Smooth muscle cell of the brain vasculature (primary cell): ENCODE measurements around the gene S1PR5.
A peak's percentile ranks its signal among the peaks of the same experiment; 100 is the strongest.
"Not testable (repeated sequence)": the region's sequence is repeated elsewhere in the genome, so short reads cannot be mapped to it uniquely, and the experiment has no call there.

Experiments
- DNase-seq: peaks from one replicate; pipeline ENCODE4 v3.0.0-alpha.2; 2012; ENCODE audit warnings: low read depth, low spot score

Gene S1PR5

DNA sequence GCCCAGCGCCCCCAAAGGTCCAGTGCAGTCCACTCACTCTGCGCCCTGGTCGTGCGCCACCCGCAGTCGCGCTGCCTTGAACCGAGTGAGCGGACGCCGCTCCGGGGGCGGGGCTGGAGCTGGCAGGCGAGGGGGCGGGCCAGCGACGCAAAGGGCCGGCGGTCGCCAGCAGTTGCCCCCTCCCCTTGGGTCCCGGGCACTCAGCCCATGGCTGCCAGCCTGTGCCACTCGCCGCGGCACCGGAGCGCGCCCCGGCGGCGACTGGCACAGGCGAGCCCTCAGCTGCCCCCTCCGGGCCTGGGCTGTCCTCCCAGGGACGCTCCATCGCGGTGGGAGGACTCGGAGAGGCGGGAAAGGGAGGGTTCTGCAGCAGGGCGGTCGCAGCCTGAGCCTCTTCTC, at the start of gene S1PR5:
Gene S1PR5 (minus strand): TSS at position 87 of the 399 bp plus-strand sequence. CDS start 2,436 bp downstream, outside the sequence.
- no peak for DNase-seq

DNA sequence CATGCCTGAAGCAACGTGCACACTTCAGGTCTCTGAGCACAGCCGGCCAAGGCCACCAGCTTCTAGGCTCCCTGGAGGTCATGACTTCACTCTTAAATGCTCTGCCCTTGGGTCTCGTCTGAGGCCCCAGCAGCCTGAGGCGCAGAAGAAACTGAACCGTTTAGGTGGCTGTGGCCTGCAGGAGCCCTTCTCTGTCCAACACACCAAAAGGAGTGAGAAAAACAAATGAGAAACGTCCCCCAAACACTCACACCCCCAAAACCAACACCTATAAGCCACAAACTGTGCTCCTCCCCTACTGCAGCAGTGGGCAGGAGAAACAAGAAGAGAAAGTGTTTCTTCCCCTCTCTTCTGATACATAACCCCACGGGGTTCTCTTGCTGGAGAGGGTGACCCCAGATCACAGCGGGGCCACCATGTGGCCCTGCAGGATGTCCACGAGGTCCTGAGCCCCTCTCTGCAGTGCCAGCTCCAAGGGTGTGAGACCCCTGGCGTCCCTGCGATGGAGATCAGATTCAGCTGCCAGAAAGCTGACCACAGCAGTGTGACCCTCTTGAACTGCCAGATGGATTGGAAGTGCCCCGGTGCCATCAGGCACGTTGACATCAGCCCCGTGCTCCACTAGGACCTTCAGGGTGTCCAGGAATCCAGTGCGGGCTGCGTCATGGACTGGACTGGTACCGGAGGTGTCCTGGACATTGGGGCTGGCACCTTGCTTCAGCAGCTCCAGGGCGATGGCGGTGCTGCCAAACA, 49.6 kb upstream of the S1PR5 start:
- DNase-seq: no peak

DNA sequence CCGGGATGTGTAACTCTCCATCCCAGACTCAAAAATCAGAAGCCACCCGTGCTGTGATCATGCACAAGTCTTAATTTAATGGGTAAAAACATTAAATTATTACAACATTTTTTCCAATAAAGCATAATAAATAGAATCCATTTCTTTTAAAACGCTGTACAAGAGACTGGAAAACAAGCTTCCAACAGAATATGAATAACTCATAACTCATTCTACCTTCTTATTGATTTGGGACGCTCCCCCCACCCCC, 49.1 kb upstream of the S1PR5 start:
- no peak for DNase-seq

DNA sequence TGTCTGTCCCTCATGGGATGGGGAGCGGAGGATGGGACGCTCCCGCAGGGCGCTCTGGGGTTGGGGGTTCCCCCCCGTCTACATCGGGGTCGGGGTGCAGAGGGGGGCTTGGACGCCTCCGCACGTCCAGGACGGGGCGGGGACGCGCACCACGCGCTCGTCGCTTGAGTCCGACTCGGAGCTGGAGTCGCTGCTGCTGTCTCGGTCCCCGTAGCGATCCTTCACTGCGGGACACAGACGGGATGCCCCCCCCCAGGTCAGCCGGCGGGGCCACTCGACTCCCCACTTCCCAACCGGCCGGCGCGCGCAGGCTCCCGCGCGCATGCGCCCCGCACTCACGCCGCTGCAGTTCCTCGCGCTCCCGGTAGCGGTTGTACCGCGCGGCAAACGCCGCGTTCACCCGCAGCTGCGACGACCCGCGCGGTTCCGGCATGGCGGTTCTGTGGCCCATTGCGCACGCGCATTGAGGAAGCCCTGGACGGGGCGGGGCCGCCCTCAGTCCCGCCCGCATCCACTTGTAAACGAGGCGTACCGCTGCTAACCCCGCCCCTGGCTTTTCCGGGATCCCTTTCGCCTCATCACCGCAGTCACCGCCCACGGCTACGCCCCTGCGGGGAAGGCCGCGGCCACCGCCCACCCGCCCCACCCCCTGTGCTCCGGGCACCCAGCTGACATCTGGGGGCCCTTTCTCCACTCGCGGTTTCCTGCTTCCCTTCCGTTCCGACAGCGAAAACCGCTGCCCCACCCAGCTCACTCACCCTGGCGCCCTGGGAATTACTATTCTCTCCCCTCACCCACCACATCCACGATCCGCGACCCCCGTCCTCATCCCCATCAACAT, 48.5 kb upstream of the S1PR5 start, which contains the start of gene KRI1:
Gene KRI1 (minus strand): TSS at position 444 of the 841 bp plus-strand sequence. CDS start 11 bp downstream, at position 433.
- peak; percentile 90 for DNase-seq

DNA sequence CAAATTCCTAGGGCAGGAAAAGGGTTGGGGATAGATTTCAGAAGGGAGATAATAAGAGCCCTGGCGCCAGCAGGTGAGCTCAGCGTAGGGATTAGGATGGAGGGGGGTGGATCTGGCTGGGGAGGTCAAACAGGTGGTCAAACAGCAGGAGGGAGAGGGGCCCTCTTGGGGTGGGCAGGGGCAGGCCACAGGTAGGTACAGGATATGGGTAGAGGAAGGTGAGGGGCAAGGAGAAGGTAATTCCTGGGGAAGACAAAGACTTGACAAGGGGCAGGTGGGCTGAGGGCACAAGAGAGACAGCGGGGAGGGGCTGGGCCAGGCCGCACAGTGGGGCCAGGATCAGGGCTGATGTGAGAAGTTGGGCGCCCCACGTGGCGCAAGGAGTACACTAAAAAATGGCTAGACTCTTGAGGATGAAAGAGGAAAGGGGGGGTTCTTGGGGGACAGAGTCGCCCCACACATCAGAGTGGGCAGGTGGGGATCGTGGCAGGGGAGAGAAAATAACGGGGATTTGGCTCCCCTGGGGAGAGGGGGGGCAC, 47.9 kb upstream of the S1PR5 start:
- no peak for DNase-seq

GRCh38 chr19:10562609-10563008, 45.4 kb upstream of the S1PR5 start:
- DNase-seq: no peak

DNA sequence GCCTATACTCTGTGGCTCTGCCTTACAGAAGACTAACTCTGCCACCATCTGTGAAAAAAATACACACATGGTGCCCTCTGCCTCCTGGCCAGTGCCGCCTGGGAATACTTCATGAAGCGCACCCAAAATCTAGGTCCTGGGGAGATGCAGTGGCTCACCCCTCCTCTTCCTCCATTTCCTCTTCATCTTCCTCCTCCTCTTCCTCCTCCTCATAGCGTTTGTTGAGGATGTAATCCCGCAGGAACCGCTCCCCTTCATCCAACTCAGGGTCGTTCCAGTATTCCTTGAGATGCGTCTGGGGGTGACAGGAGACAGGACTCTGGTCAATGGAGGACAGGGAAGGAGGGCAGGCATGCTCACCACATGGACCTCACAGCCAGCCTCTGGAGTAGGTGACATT, 42.9 kb upstream of the S1PR5 start:
- DNase-seq: no peak

DNA sequence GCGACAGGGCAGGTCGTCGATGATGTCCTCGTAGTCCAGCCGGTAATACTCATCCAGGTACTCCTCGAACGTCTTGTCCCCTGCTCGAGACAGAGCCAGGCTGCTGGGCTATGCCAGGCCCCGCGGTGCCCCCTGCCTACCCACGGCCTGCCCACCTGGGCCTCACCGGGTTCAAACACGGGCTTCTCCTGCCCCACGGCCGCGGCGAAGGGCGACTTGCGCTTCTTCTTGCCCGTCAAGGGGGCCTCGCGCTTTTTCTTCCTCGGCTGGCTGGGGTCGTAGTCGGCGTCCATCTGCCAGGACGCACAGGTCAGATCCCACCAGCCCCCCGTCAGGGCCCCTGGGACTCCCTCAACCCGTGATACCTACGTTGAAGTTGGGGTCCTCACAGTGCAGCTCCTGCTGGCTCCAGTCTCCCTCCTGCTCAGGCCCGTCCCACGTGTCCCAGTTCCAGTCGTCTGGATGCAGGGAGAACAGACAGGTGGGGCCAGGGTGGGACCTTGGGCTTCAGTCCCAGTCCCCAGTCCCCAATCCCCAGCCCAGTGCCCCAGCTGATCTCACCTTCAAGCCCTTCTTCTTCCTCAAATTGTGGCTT, 40.5 kb upstream of the S1PR5 start:
- no peak for DNase-seq

DNA sequence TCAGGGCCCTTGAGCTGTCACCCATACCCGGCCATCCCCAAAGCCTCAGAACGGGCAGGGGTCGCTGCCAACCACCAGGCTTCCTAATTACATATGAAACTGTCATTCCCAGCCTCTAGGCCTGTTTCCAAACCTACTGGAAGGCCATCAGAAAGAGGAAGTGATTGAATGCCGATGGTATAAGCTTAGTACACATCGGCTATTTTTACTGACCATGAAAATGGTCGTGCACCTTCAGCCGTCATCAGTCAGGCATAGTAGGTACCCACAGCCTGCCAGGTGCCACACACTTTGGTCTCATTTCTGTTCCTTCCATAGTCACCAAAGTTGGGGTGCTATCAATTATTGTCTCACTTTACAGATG, 38.3 kb upstream of the S1PR5 start:
- no peak for DNase-seq

GRCh38 chr19:10554760-10555609, 37.7 kb upstream of the S1PR5 start:
- no peak for DNase-seq

- DNase-seq: no peak
Measured at GRCh38 chr19:10553943-10554381, 36.7 kb upstream of the S1PR5 start.

DNA sequence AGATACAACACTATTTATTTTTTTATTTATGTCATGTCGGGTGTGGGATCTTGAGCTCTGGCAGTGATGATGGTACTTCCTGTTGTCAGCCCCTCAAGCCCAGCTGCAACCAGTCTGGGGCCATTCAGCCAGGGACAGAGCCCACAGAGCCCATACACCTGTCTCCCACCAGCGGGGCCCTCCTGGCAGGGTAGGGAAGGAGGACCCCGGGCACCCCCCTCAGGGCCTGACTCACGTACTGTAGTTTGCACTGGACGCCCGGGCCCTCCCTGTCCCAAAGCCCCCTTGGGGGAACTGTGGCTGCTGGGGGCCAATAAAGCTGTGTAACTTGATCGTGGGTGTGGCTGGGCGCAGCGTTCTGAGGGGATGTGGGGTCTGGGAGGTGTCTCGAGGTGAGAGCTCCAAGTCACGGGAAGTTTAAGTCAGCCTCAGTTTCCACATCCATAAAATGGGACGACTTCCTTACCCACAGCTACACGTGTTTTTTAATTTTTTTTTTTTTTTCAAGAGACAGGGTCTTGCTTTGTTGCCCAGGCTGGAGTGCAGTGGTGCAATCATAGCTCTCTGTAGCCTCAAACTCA, 35.9 kb upstream of the S1PR5 start:
- no peak for DNase-seq

DNA sequence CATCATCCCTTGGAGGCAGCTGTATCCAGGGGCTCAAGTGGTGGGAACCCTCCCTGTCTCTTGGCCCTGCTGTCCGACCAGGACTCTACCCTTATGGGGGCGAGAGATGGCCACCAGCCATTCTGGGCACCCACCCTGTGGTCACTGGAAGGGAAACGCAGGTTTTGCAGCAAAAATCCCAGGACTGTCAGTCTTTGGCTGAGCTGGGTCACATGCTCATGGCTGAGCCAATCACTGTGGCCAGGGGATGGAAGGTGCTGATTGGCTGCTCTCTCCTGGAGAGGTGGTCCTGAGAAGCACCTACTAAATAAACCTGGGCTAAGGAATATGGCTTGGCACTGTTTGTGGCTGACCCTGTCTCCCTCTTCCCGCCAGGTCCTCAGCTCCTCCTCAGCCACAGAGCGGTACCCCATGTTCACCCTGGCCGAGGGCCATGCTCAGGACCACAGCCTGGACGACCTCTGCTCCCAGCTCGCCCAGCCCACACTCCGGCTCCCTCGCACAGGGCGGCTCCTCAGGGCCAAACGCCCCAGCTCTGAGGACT, 35.3 kb upstream of the S1PR5 start:
- DNase-seq: no peak

- no peak for DNase-seq
Measured at GRCh38 chr19:10551698-10552301, 34.6 kb upstream of the S1PR5 start.

- not testable (repeated sequence) for DNase-seq
Measured at GRCh38 chr19:10551006-10551405, 33.8 kb upstream of the S1PR5 start.

DNA sequence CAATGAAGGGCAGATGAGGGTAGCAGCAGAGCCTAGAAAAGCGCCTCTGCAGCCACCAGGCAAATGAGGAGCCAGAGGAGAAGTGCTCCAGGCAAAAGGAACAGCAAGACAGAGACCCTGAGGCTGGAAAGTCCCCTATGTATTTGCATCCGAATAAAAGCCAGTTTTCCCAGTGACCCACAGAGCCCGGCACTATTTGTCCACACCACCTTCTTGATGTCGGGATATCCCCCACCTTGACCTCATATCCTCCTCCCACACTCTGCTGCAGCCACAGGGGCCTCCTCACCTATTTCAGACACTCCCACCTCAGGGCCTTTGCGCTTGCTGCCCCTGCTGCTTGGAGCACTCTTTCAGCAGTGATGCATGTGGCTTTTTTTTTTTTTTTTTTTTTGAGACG, 33.1 kb upstream of the S1PR5 start:
- DNase-seq: no peak

DNA sequence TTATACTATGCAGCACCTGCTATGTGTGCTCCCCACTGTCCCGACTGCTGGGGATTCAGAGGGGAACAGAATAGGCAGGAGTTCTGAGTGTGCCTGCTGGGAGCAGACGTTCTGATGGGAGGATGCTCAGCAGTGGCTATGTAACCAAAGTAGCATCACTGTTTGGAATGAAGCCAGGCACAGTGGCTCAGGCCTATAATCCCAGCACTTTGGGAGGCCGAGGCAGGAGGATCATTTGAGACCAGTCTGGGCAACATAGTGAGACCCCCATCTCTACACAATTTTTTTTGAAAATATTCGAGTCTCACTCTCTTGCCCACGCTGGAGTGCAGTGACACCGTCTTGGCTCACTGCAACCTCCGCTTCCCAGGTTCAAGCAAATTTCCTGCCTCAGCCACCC, 32.5 kb upstream of the S1PR5 start:
- DNase-seq: no peak

DNA sequence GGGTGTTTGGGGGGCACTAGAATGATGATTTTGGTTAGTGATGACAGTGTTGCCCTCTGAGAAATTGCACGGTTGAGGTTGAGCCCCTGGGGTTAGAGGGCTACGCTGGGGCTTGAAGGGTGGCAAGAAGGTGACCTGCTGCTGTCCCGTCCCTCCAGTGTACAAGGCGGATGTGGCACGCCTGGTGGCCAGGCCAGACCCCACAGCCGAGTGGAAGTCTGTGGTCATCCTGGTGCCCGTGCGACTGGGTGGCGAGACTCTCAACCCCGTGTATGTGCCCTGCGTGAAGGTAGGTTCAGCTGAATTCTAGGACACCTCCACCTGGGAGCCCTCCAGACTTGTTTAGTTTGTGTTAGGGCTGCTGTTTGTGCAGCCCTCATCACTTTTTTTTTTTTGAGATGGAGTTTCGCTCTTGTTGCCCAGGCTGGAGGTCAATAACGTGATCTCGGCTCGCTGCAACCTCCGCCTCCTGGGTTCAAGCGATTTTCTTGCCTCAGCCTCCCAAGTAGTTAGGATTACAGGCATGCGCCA, 31.6 kb upstream of the S1PR5 start:
- DNase-seq: no peak

DNA sequence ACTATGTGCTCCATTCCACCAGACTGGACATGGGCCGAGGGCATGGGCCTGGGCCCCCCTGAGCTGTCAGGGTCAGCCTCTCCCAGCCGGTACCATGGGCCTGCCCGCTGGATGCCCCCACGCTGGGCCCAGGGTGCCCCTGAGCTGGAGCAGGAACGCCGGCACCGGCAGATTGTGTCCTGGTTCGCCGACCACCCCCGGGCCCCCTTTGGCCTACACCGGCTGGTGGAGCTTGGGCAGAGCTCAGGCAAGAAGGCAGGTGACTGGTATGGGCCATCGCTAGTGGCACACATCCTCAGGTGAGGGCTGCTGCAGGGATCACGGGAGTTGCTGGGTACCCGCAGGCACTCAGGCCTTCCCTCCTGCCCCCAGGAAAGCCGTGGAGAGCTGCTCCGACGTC, 29.6 kb upstream of the S1PR5 start:
- no peak for DNase-seq

- no peak for DNase-seq
Measured at GRCh38 chr19:10544753-10545251, 27.6 kb upstream of the S1PR5 start.
